ENCODE measurements around the gene KLF1.

Gene KLF1

DNA sequence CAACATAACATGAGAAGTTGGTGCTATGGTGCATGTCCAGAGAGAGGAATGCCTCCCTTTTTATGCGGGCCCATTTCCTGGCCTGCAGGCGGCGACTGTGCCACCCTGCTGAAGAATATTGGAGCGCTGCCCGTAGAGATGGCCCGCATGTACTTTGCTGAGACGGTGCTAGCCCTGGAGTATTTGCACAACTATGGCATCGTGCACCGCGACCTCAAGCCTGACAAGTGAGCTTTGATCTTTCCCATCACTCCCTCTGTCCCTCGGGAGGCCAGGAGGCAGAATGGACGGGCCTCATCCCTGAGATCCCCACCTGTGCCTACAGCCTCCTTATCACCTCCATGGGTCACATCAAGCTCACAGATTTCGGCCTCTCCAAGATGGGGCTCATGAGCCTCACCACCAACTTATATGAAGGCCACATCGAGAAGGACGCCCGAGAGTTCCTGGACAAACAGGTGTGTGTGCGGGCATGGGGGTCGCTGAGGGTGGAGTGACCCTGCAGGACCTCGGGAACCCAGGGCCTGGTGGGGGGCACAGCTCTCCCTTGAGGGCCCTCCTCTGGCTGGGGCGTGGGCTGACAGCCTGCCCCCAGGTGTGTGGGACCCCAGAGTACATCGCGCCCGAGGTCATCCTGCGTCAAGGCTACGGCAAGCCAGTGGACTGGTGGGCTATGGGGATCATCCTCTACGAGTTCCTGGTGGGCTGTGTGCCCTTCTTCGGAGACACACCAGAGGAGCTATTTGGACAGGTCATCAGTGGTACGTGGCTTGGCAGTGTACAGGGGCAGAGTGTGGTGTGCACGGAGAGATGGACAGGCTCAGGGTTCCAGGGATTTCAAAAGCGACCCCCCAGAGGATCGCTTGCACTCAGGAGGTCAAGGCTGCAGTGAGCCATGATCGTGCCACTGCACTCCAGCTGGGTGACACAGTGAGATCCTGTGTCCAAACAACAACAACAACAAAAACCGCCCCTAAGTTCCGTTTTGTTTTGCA is 22.0 kb downstream of the KLF1 start:
- no peak for DNase-seq
- H3K27me3 ChIP-seq (replicated peaks in 2 of 5; ENCODE audit: control insufficient read depth in 4 of 5, insufficient read depth in 5 of 5, low read length in 4 of 5), result peaks cover 0 to 4% (median 0%) of the 10 kb centered on the region in 5 experiments
- H3K4me3 ChIP-seq (ENCODE audit: control insufficient read depth in 1 of 7, extremely low read depth in 1 of 7, insufficient read depth in 4 of 7, low read depth in 2 of 7, low read length in 6 of 7), result no peak overlapping the region
- ChIA-PET POLR2A (interaction anchor here (0.6 kb wide), 1 partner anchor 166 kb away, joined by 4 read pairs; no protein-coding TSS in a partner anchor), CTCF (interaction anchor here (0.7 to 3.4 kb wide), 5 partner anchors 16 to 100 kb away, joined by 3 to 17 read pairs (median 6); no protein-coding TSS in a partner anchor)
- WGBS (ENCODE audit: insufficient coverage), result 93% methylated on average over 28 of the region's 34 CpGs
- no peaks in the 10 kb centered on the region for H3K36me3 ChIP-seq (ENCODE audit: control insufficient read depth in 4 of 4, insufficient read depth in 4 of 4, low read length in 3 of 4)
- no peak overlapping the region for H3K27ac ChIP-seq (ENCODE audit: insufficient read depth in 1 of 2, low read depth in 1 of 2, low read length in 2 of 2, poor library complexity in 1 of 2, severe bottlenecking in 2 of 2)
- no peaks in the 10 kb centered on the region for H3K9me3 ChIP-seq (ENCODE audit: control extremely low read depth in 1 of 5, control insufficient read depth in 4 of 5, insufficient read depth in 2 of 5, low read depth in 1 of 5, low read length in 4 of 5)
- H3K4me1 ChIP-seq (ENCODE audit: control extremely low read depth in 1 of 4, control insufficient read depth in 4 of 4, insufficient read depth in 4 of 4, low read length in 3 of 4), result peaks cover 0 to 12% (median 8%) of the 10 kb centered on the region in 4 experiments

DNA sequence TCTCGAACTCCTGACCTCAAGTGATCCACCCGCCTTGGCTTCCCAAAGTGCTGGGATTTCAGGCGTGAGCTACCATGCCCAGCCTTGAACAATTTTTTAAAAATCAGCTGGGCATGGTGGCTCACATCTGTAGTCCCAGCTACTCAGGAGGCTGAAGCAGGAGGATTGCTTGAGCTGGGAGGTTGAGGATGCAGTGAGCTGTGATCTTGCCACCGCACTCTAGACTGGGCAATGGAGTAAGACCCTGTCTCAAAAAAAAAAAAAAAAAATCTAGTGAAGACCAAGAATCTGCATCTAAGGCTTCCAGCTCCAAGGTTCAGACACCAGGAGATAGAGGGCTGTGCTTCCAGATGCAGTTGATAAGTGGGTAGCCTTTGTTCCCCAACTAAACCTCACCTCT is 22.9 kb downstream of the KLF1 start:
- Histone ChIP-seq H3K27me3 (replicated peaks in 2 of 5; ENCODE audit: control insufficient read depth in 4 of 5, insufficient read depth in 5 of 5, low read length in 4 of 5) (peaks cover 0 to 4% (median 0%) of the 10 kb centered on the region in 5 experiments), H3K4me3 (ENCODE audit: control insufficient read depth in 1 of 7, extremely low read depth in 1 of 7, insufficient read depth in 4 of 7, low read depth in 2 of 7, low read length in 6 of 7) (no peak overlapping the region), H3K4me1 (ENCODE audit: control extremely low read depth in 1 of 4, control insufficient read depth in 4 of 4, insufficient read depth in 4 of 4, low read length in 3 of 4) (peaks cover 0 to 12% (median 8%) of the 10 kb centered on the region in 4 experiments), H3K9me3 (ENCODE audit: control extremely low read depth in 1 of 5, control insufficient read depth in 4 of 5, insufficient read depth in 2 of 5, low read depth in 1 of 5, low read length in 4 of 5) (no peaks in the 10 kb centered on the region), H3K36me3 (ENCODE audit: control insufficient read depth in 4 of 4, insufficient read depth in 4 of 4, low read length in 3 of 4) (no peaks in the 10 kb centered on the region), H3K27ac (ENCODE audit: insufficient read depth in 1 of 2, low read depth in 1 of 2, low read length in 2 of 2, poor library complexity in 1 of 2, severe bottlenecking in 2 of 2) (no peak overlapping the region)
- POLR2A ChIA-PET, result interaction anchor here (0.5 to 0.6 kb wide), 2 partner anchors 18 to 166 kb away, joined by 4 read pairs; no protein-coding TSS in a partner anchor
- WGBS (ENCODE audit: insufficient coverage), result 100% methylated on average over 3 of the region's 4 CpGs
- CTCF ChIA-PET, result interaction anchor here (0.7 to 3.4 kb wide), 5 partner anchors 15 to 101 kb away, joined by 3 to 17 read pairs (median 6); no protein-coding TSS in a partner anchor
- no peak for DNase-seq

DNA sequence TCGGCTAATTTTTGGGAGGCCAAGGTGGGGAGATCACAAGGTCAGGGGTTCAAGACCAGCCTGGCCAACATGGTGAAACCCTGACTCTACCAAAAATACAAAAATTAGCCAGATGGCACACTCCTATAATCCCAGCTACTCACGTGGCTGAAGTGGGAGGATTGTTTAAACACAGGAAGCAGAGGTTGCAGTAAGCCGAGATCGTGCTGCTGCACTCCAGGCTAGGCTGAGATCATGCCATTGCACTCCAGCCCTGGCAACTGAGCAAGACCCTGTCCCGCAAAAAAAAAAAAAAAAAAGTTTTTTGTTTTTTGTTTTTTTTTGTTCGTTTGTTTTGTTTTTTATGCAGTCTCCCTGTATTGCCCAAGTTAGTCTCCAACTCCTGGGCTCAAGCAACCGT is 27.5 kb downstream of the KLF1 start:
- ChIA-PET POLR2A (no interaction called here), CTCF (no interaction called here)
- WGBS (ENCODE audit: insufficient coverage), result 90% methylated on average over 1 of the region's 7 CpGs

DNA sequence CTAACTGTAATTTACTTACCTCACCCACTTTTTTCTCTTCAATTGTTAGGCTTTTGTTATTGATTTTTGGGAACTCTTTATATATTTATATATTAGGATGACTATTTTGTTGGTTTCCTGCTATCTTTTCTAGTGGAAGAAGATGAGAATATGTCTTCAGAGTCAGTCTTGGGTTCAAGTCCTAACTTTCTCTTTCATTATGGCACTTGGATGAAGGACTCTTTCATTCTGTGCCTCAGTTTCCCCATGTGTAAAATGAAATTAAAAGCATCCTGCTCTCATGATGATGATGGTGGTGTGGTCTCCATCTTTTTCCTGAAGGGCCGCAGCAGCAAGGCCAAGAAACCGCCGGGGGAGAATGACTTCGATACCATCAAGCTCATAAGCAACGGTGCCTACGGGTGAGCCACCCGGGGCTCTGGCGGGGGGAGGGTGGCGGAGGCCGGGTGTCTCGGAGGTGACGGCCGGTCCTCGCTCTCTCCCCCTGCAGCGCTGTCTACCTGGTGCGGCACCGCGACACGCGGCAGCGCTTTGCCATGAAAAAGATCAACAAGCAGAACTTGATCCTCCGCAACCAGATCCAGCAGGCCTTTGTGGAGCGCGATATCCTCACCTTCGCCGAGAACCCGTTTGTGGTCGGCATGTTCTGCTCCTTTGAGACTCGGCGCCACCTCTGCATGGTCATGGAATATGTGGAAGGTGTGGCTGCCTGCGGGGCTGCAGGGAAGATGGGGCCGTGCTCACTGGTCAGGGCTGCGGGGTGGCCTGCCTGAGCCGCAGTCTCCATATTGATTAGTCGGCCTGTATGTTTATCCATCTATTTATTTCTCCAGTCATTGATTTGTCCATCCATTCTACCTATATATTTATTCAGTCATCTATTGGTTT is 28.7 kb downstream of the KLF1 start:
- Histone ChIP-seq H3K36me3 (ENCODE audit: control insufficient read depth in 4 of 4, insufficient read depth in 4 of 4, low read length in 3 of 4) (peaks cover 0 to 2% (median 0%) of the 10 kb centered on the region in 4 experiments), H3K9me3 (ENCODE audit: control extremely low read depth in 1 of 5, control insufficient read depth in 4 of 5, insufficient read depth in 2 of 5, low read depth in 1 of 5, low read length in 4 of 5) (peaks cover 0 to 2% (median 0%) of the 10 kb centered on the region in 5 experiments), H3K27me3 (replicated peaks in 2 of 5; ENCODE audit: control insufficient read depth in 4 of 5, insufficient read depth in 5 of 5, low read length in 4 of 5) (peaks cover 0 to 1% (median 0%) of the 10 kb centered on the region in 5 experiments), H3K27ac (ENCODE audit: insufficient read depth in 1 of 2, low read depth in 1 of 2, low read length in 2 of 2, poor library complexity in 1 of 2, severe bottlenecking in 2 of 2) (no peak overlapping the region), H3K4me3 (ENCODE audit: control insufficient read depth in 1 of 7, extremely low read depth in 1 of 7, insufficient read depth in 4 of 7, low read depth in 2 of 7, low read length in 6 of 7) (no peak overlapping the region), H3K4me1 (ENCODE audit: control extremely low read depth in 1 of 4, control insufficient read depth in 4 of 4, insufficient read depth in 4 of 4, low read length in 3 of 4) (no peaks in the 10 kb centered on the region)
- WGBS (ENCODE audit: insufficient coverage), result 97% methylated on average over 34 of the region's 35 CpGs
- ChIA-PET CTCF (interaction anchor here (0.7 kb wide), 1 partner anchor 295 kb away, joined by 3 read pairs; no protein-coding TSS in a partner anchor), POLR2A (no interaction called here)
- no peak for DNase-seq

More for the DNA sequence above, 27.5 kb downstream of the KLF1 start:
- H3K9me3 ChIP-seq (ENCODE audit: control extremely low read depth in 1 of 5, control insufficient read depth in 4 of 5, insufficient read depth in 2 of 5, low read depth in 1 of 5, low read length in 4 of 5), result peaks cover 0 to 2% (median 0%) of the 10 kb centered on the region in 5 experiments
- H3K36me3 ChIP-seq (ENCODE audit: control insufficient read depth in 4 of 4, insufficient read depth in 4 of 4, low read length in 3 of 4), result peaks cover 0 to 2% (median 0%) of the 10 kb centered on the region in 4 experiments
- no peak for DNase-seq
- peaks cover 0 to 4% (median 0%) of the 10 kb centered on the region in 5 experiments for H3K27me3 ChIP-seq (replicated peaks in 2 of 5; ENCODE audit: control insufficient read depth in 4 of 5, insufficient read depth in 5 of 5, low read length in 4 of 5)
- no peak overlapping the region for H3K27ac ChIP-seq (ENCODE audit: insufficient read depth in 1 of 2, low read depth in 1 of 2, low read length in 2 of 2, poor library complexity in 1 of 2, severe bottlenecking in 2 of 2)
- H3K4me1 ChIP-seq (ENCODE audit: control extremely low read depth in 1 of 4, control insufficient read depth in 4 of 4, insufficient read depth in 4 of 4, low read length in 3 of 4), result no peaks in the 10 kb centered on the region
- H3K4me3 ChIP-seq (ENCODE audit: control insufficient read depth in 1 of 7, extremely low read depth in 1 of 7, insufficient read depth in 4 of 7, low read depth in 2 of 7, low read length in 6 of 7), result no peak overlapping the region

DNA sequence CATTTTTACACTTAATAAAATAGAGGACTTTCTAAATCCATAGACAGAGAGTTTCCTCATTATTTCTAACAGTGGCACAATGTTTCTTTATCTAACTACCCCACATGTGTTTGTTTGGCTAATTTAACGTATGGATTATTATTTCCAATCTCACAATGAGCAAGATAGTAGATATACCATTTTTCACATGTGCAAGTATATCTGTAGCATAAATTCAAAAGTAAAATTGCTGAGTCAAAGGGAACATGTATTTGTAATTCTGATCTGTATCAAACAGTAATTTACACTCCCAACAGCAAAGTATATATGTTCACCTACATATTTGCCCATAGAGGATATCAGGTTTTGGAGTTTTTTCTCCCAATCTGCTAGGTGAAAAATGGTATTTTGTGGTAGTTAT is 30.3 kb downstream of the KLF1 start:
- no CpG with 5 or more reads among the region's 1 CpG for WGBS (ENCODE audit: insufficient coverage)
- no peak for DNase-seq
- Histone ChIP-seq H3K27me3 (replicated peaks in 2 of 5; ENCODE audit: control insufficient read depth in 4 of 5, insufficient read depth in 5 of 5, low read length in 4 of 5) (no peaks in the 10 kb centered on the region), H3K4me3 (ENCODE audit: control insufficient read depth in 1 of 7, extremely low read depth in 1 of 7, insufficient read depth in 4 of 7, low read depth in 2 of 7, low read length in 6 of 7) (no peak overlapping the region), H3K36me3 (ENCODE audit: control insufficient read depth in 4 of 4, insufficient read depth in 4 of 4, low read length in 3 of 4) (peaks cover 0 to 2% (median 0%) of the 10 kb centered on the region in 4 experiments), H3K4me1 (ENCODE audit: control extremely low read depth in 1 of 4, control insufficient read depth in 4 of 4, insufficient read depth in 4 of 4, low read length in 3 of 4) (no peaks in the 10 kb centered on the region), H3K27ac (ENCODE audit: insufficient read depth in 1 of 2, low read depth in 1 of 2, low read length in 2 of 2, poor library complexity in 1 of 2, severe bottlenecking in 2 of 2) (no peak overlapping the region), H3K9me3 (ENCODE audit: control extremely low read depth in 1 of 5, control insufficient read depth in 4 of 5, insufficient read depth in 2 of 5, low read depth in 1 of 5, low read length in 4 of 5) (peaks cover 0 to 2% (median 0%) of the 10 kb centered on the region in 5 experiments)
- POLR2A ChIA-PET, result interaction anchor here (0.6 kb wide), 2 partner anchors 21 to 1400 kb away, joined by 3 to 5 read pairs; no protein-coding TSS in a partner anchor
- CTCF ChIA-PET, result interaction anchor here (0.9 kb wide), 1 partner anchor 9 kb away, joined by 4 read pairs; no protein-coding TSS in a partner anchor

Data from common myeloid progenitor, CD34-positive (primary cell).